ENCODE data around the gene MRPL24.
"Not testable (repeated sequence)": the region's sequence is repeated elsewhere in the genome, so short reads cannot be mapped to it uniquely, and the experiment has no call there.

Gene MRPL24

GRCh38 chr1:156765136-156765535 lies 24.2 kb upstream of the MRPL24 start:
- not testable (repeated sequence) for DNase-seq (ENCODE audit: low read depth, low spot score); H3K27ac ChIP-seq

GRCh38 chr1:156760796-156761104 lies 19.9 kb upstream of the MRPL24 start:
- no peak overlapping the region for H3K27ac ChIP-seq
- DNase-seq (ENCODE audit: low read depth, low spot score), result no peak

GRCh38 chr1:156760092-156760795 lies 19.4 kb upstream of the MRPL24 start:
- no peak for DNase-seq (ENCODE audit: low read depth, low spot score)
- H3K27ac ChIP-seq, result no peak overlapping the region

- DNase-seq (ENCODE audit: low read depth, low spot score), result not testable (repeated sequence)
Measured at GRCh38 chr1:156757572-156758253, 16.8 kb upstream of the MRPL24 start.

GRCh38 chr1:156756355-156756754 lies 15.5 kb upstream of the MRPL24 start:
- no peak for DNase-seq (ENCODE audit: low read depth, low spot score)
- H3K27ac ChIP-seq, result no peak overlapping the region

More at GRCh38 chr1:156757572-156758253, 16.8 kb upstream of the MRPL24 start:
- H3K27ac ChIP-seq, result not testable (repeated sequence)

GRCh38 chr1:156755527-156755950 lies 14.7 kb upstream of the MRPL24 start:
- no peak overlapping the region for H3K27ac ChIP-seq
- DNase-seq (ENCODE audit: low read depth, low spot score), result no peak

- DNase-seq (ENCODE audit: low read depth, low spot score), result no peak
- no peak overlapping the region for H3K27ac ChIP-seq
Measured at GRCh38 chr1:156754219-156754618, 13.3 kb upstream of the MRPL24 start.

- no peak for DNase-seq (ENCODE audit: low read depth, low spot score)
- H3K27ac ChIP-seq, result peak overlapping the region; percentile 100
Measured at GRCh38 chr1:156752843-156753482, 12.1 kb upstream of the MRPL24 start.

- peak; percentile 79 for DNase-seq (ENCODE audit: low read depth, low spot score)
- peak overlapping the region; percentile 100 for H3K27ac ChIP-seq
Measured at GRCh38 chr1:156751757-156752481, 11.0 kb upstream of the MRPL24 start.

GRCh38 chr1:156751451-156751756 lies 10.5 kb upstream of the MRPL24 start, which contains the start of gene HDGF:
Gene HDGF, minus strand, starts transcription at chr1:156751675. Its CDS starts 246 bp downstream, at chr1:156751429.
- no peak for DNase-seq (ENCODE audit: low read depth, low spot score)
- H3K27ac ChIP-seq, result peak within 1 kb of the TSS; percentile 100

- no peak for DNase-seq (ENCODE audit: low read depth, low spot score)
- H3K27ac ChIP-seq, result peak overlapping the region; percentile 100
Measured at GRCh38 chr1:156750711-156751450, 10.0 kb upstream of the MRPL24 start.

GRCh38 chr1:156750191-156750672 lies 9.3 kb upstream of the MRPL24 start:
- DNase-seq (ENCODE audit: low read depth, low spot score), result no peak
- peak overlapping the region; percentile 100 for H3K27ac ChIP-seq

GRCh38 chr1:156749419-156750118 lies 8.7 kb upstream of the MRPL24 start:
- DNase-seq (ENCODE audit: low read depth, low spot score), result no peak
- H3K27ac ChIP-seq, result peak overlapping the region; percentile 100

- peak overlapping the region; percentile 100 for H3K27ac ChIP-seq
- no peak for DNase-seq (ENCODE audit: low read depth, low spot score)
Measured at GRCh38 chr1:156748670-156749418, 8.0 kb upstream of the MRPL24 start.

- DNase-seq (ENCODE audit: low read depth, low spot score), result no peak
Measured at GRCh38 chr1:156747742-156748669, 7.1 kb upstream of the MRPL24 start.

GRCh38 chr1:156746728-156747631 lies 6.1 kb upstream of the MRPL24 start:
- DNase-seq (ENCODE audit: low read depth, low spot score), result peak; percentile 57
- peak overlapping the region; percentile 100 for H3K27ac ChIP-seq

More at GRCh38 chr1:156747742-156748669, 7.1 kb upstream of the MRPL24 start:
- peak overlapping the region; percentile 100 for H3K27ac ChIP-seq

GRCh38 chr1:156746406-156746727 lies 5.5 kb upstream of the MRPL24 start:
- peak overlapping the region; percentile 100 for H3K27ac ChIP-seq
- no peak for DNase-seq (ENCODE audit: low read depth, low spot score)
